Mucosa of descending colon (tissue), 3 donors: Measurements from ENCODE around the gene IFT74. TPM values are rescaled to one million over a fixed set of nuclear protein-coding genes. Genes with fewer than 3 reads are reported as not detected.
A peak's percentile ranks its signal among the peaks of the same experiment; 100 is the strongest.

Source experiments
- ATAC-seq: fragments of 200-7000 bp; cut with Tn5 transposase; one replicate; pipeline ENCODE4 v1.9.1; 2020; ENCODE audit warnings: mild to moderate bottlenecking, moderate library complexity
- DNase-seq, 3 donors: peaks; one replicate each; pipeline ENCODE4 v3.0.0-alpha.2; 2020
- H3K36me3 ChIP-seq: fragments of 200-600 bp; one replicate; pipeline ENCODE4 v1.8.0; 2021; ENCODE audit warnings: low read depth, mild to moderate bottlenecking
- H3K4me1 ChIP-seq: fragments of 200-600 bp; one replicate; pipeline ENCODE4 v1.8.0; 2021; ENCODE audit warnings: low read depth, mild to moderate bottlenecking
- H3K4me3 ChIP-seq: fragments of 200-600 bp; one replicate; pipeline ENCODE4 v1.8.0; 2021; ENCODE audit warnings: mild to moderate bottlenecking
- H3K9me3 ChIP-seq: fragments of 200-600 bp; one replicate; pipeline ENCODE4 v1.8.0; 2021; ENCODE audit warnings: mild to moderate bottlenecking
- CTCF ChIP-seq: fragments of 200-600 bp; IDR thresholded peaks from one replicate; pipeline ENCODE4 v1.8.0; 2022; ENCODE audit warnings: antibody characterized with exemption, mild to moderate bottlenecking
- intact Hi-C, 2 donors: fragments of 100-400 bp; cut with DNase I in 1 of 2; cut with micrococcal nuclease in 1 of 2; formaldehyde crosslinking; loops; one replicate each; pipeline versions ENCODE4 v1.11.0 to v1.11.1; 2022; cut with DNase I, micrococcal nuclease
- long read RNA-seq, 2 donors: library from polyadenylated mRNA; unstranded; transcript quantifications; one replicate each; pipeline ENCODE4 v2.0.0, GENCODE V29; 2019 to 2021
- total RNA-seq, 3 donors: library from RNA; stranded (reverse); fragmentation: NEBNext Ultra II Directional in 2 of 3; extraction: Animal tissue kit (Norgen Biotek cat#: 25700) in 2 of 3; gene quantifications; one replicate each; pipeline versions ENCODE4 v1.2.1 to v1.2.4, GENCODE V29; 2021 to 2023
- donor health status: DM: no; HTN: no; CAD: no; lungs with moderate emphysema.
- donor health status: DM: no; HTN: no; CAD: no.
- donor health status: DM: no; HTN: yes; CAD: no.

The IFT74 gene
- total RNA-seq: 10 to 100 TPM; 16.6 to 18.2 (median 17.3) TPM
- long read RNA-seq, donor 1, transcript IFT74-201 (20 exons, 2,160 nt): major isoform, 17 of 43 reads
- long read RNA-seq, donor 1, partial matches to known transcripts: 1 of 43 reads
- long read RNA-seq, donor 1, other reads (novel, unspliced or antisense): 25 of 43 reads
- long read RNA-seq, donor 2, partial matches to known transcripts: 8 of 33 reads
- long read RNA-seq, donor 2, other reads (novel, unspliced or antisense): 25 of 33 reads

- Histone ChIP-seq H3K4me3 (peak within 1 kb of the TSS; percentile 20), H3K36me3 (no peaks in the 10 kb centered on the region), H3K9me3 (no peaks in the 10 kb centered on the region), H3K4me1 (peaks cover 3% of the 10 kb centered on the region)
- TF ChIP-seq CTCF: no peak
- intact Hi-C loops: no loop called here
- DNase-seq (peak; percentile 97 to 99 (median 98)), ATAC-seq (peak; percentile 100)
These were observed at the start of gene IFT74 for GRCh38 chr9:26955921-26956859. TSS of gene IFT74 (plus strand) at chr9:26956412. CDS start at chr9:26961968, 5,556 bp downstream.

- Histone ChIP-seq H3K4me1 (no peaks in the 10 kb centered on the region), H3K36me3 (no peaks in the 10 kb centered on the region), H3K9me3 (no peaks in the 10 kb centered on the region), H3K4me3 (no peak overlapping the region)
- intact Hi-C loops: no loop called here
- DNase-seq (no peak), ATAC-seq (no peak)
- no peak for TF ChIP-seq CTCF
These were observed 43.0 kb upstream of the IFT74 start for GRCh38 chr9:26913138-26913668.

- H3K9me3 ChIP-seq: no peaks in the 10 kb centered on the region
- ATAC-seq (no peak), DNase-seq (no peak)
- TF ChIP-seq CTCF: no peak
- H3K4me1 ChIP-seq: no peaks in the 10 kb centered on the region
- intact Hi-C loops: no loop called here
- H3K36me3 ChIP-seq: peaks cover 10% of the 10 kb centered on the region
- no peak overlapping the region for H3K4me3 ChIP-seq
These were observed 36.5 kb upstream of the IFT74 start for GRCh38 chr9:26919698-26920097.

GRCh38 chr9:26925609-26926008, 30.6 kb upstream of the IFT74 start:
- no peak overlapping the region for H3K4me3 ChIP-seq
- no peaks in the 10 kb centered on the region for H3K36me3 ChIP-seq
- DNase-seq (peak in 1 of 3 donors; percentile 8), ATAC-seq (peak; percentile 97)
- intact Hi-C loops: no loop called here
- TF ChIP-seq CTCF: no peak
- no peaks in the 10 kb centered on the region for H3K4me1 ChIP-seq
- H3K9me3 ChIP-seq: no peaks in the 10 kb centered on the region

GRCh38 chr9:26928902-26929495, 27.2 kb upstream of the IFT74 start:
- Histone ChIP-seq H3K36me3 (no peaks in the 10 kb centered on the region), H3K4me3 (no peak overlapping the region), H3K4me1 (no peaks in the 10 kb centered on the region), H3K9me3 (no peaks in the 10 kb centered on the region)
- ATAC-seq: no peak
- no peak for DNase-seq
- TF ChIP-seq CTCF: no peak
- intact Hi-C loops: no loop called here
